Pancreas (tissue), 10 donors: ENCODE results near the gene AGFG2. TPM values are rescaled to one million over a fixed set of nuclear protein-coding genes. Genes with fewer than 3 reads are reported as not detected.
A peak's percentile ranks its signal among the peaks of the same experiment; 100 is the strongest.
"Not testable (repeated sequence)": the region's sequence is repeated elsewhere in the genome, so short reads cannot be mapped to it uniquely, and the experiment has no call there.

Source experiments
- ATAC-seq, 4 donors: fragments of 200-7000 bp; cut with Tn5 transposase; one replicate each; pipeline versions ENCODE4 v1.8.0 to v1.9.1; 2020; ENCODE audit warnings: mild to moderate bottlenecking in 4 of 4, moderate library complexity in 4 of 4
- DNase-seq, 6 donors: peaks; one replicate each; pipeline ENCODE4 v3.0.0-alpha.2; 2020
- FAIRE-seq: peaks from 2 replicates; lab custom pipeline; 2012; peaks lifted over from hg19 to GRCh38; lab: Jason Lieb, UNC
- H3K27ac ChIP-seq, 4 donors: fragments of 200-600 bp; sonication (generic); 1 replicate in 3 of 4; 2 replicates in 1 of 4; pipeline versions ENCODE4 v1.5.0 to v1.8.0; 2020
- H3K27me3 ChIP-seq, 4 donors: fragments of 200-600 bp; one replicate each; pipeline ENCODE4 v1.8.0; 2021
- H3K36me3 ChIP-seq, 3 donors: fragments of 200-600 bp; sonication (generic) in 1 of 3; one replicate each; pipeline versions ENCODE4 v1.5.0 to v1.8.0; 2020 to 2021
- H3K4me1 ChIP-seq, 3 donors: fragments of 200-600 bp; one replicate each; pipeline ENCODE4 v1.8.0; 2021
- H3K4me3 ChIP-seq, 4 donors: fragments of 200-600 bp; sonication (generic) in 2 of 4; one replicate each; pipeline versions ENCODE4 v1.5.0 to v1.8.0; 2020 to 2021
- H3K9me3 ChIP-seq, 4 donors: fragments of 200-600 bp; one replicate each; pipeline ENCODE4 v1.8.0; 2021
- CTCF ChIP-seq, 4 donors: fragments of 200-600 bp; sonication (generic) in 3 of 4; IDR thresholded peaks; one replicate each; pipeline versions ENCODE4 v1.5.0 to v1.8.0; 2021; ENCODE audit warnings: antibody characterized with exemption in 4 of 4
- WGBS, 2 donors: extraction: QIAGEN DNeasy Blood & Tissue Kit; methylation state at CpG; one replicate each; pipeline ENCODE4 v1.1.7; 2013; 5-methylcytosine and 5-hydroxymethylcytosine counted together
- intact Hi-C, 3 donors: fragments of 100-400 bp; cut with DNase I; formaldehyde crosslinking; loops; one replicate each; pipeline versions ENCODE4 v1.11.1 to v1.14.2; 2022
- polyA plus RNA-seq, 2 donors: library from polyadenylated mRNA; stranded (reverse); fragments of 200-250 nt; gene quantifications; one replicate each; pipeline ENCODE4 v1.2.3, GENCODE V29; 2013
- total RNA-seq, 6 donors: library from RNA; stranded (reverse); fragmentation: NEBNext Ultra II Directional in 4 of 6; extraction: Animal tissue kit (Norgen Biotek cat#: 25700) in 4 of 6; gene quantifications; one replicate each; pipeline versions ENCODE4 v1.2.1 to v1.2.4, GENCODE V29; 2021 to 2023
- donor health status: healthy with polysubstance abuse.
- donor health status: DM: no; HTN: no; CAD: no; lungs with moderate emphysema.
- donor health status: DM: no; HTN: no; CAD: no.
- donor health status: control.
- donor health status: control.
- donor health status: Bipolar disorder and iron deficiency.
- donor health status: DM: yes; HTN: yes; CAD: no.
- donor health status: DM: no; HTN: no; CAD: no.
- donor health status: DM: no; HTN: no; CAD: no.
- donor health status: DM: yes; HTN: yes; CAD: no.

Gene AGFG2
- total and polyA plus RNA-seq, 8 donors, result 13.6 to 41.0 (median 24.6) TPM

DNA sequence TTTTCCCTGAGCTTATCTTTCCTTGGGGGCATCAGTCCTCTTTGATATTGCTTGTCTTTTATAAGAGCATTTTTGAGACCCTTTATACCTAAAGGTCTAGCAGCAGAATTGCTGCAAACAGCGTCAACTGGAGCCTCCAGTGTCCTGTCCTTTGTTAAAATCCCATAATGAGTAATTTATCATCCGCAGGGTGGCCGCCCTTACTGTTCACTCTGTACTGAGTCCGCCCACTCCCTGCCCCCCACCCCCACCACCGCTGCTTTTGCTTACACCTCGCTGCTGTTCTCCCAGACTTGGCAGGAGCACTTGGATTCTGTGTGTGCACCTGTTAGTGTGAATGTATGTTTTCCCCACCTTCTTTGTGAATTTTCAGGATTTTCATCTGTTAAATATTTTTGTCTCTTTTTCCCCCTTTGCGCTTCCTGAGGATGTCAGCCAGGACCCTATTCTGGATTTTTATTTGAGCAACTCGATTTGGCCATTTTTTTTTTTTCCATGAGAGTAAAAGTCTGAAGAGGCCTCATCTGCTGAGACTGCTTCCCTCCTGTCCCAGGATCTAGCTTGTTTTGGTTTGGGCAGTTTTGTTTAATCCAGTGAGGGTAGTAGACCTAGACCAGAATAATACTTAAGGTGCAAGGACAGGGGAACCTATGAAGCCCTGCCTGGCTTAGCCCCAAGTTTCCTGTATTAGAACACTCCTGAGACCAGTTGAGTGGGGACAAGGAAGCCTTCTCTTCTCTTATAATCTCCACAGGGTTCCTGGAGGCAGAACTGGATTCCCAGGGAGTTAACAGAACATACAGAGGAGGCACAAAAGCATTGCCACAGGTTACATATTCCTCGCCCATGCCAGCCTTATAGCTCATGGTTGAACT is 8.2 kb downstream of the AGFG2 start:
- H3K4me3 ChIP-seq, result no peak overlapping the region
- no peak for DNase-seq
- peak in 3 of 4 donors; percentile 37 to 46 (median 37) for ATAC-seq
- WGBS, 2 donors, result 32 to 38% methylated on average over 9 of the region's 9 CpGs
- H3K27me3 ChIP-seq, result no peaks in the 10 kb centered on the region
- no peaks in the 10 kb centered on the region for H3K9me3 ChIP-seq
- intact Hi-C loops, result no loop called here
- no peak for TF ChIP-seq CTCF (IDR thresholded peaks at IDR 0.05)
- peak overlapping the region; percentile 80 to 95 (median 90) for H3K27ac ChIP-seq
- peaks cover 35 to 66% (median 64%) of the 10 kb centered on the region in 3 donors for H3K4me1 ChIP-seq
- H3K36me3 ChIP-seq, result peaks cover 0 to 9% (median 2%) of the 10 kb centered on the region in 3 donors
- FAIRE-seq, result no peak

GRCh38 chr7:100547872-100548271 is 8.9 kb downstream of the AGFG2 start:
- Histone ChIP-seq H3K4me3 (no peak overlapping the region), H3K9me3 (no peaks in the 10 kb centered on the region), H3K36me3 (peaks cover 0 to 16% (median 2%) of the 10 kb centered on the region in 3 donors), H3K4me1 (peaks cover 33 to 66% (median 64%) of the 10 kb centered on the region in 3 donors), H3K27me3 (no peaks in the 10 kb centered on the region), H3K27ac (peak overlapping the region; percentile 80 to 95 (median 90))
- ATAC-seq, result peak in 2 of 4 donors; percentile 13 to 17
- intact Hi-C loops, result no loop called here
- TF ChIP-seq CTCF (IDR thresholded peaks at IDR 0.05), result no peak
- DNase-seq, result peak in 1 of 6 donors; percentile 44
- no peak for FAIRE-seq
- 32 to 40% methylated on average over 2 of the region's 2 CpGs for WGBS, 2 donors

DNA sequence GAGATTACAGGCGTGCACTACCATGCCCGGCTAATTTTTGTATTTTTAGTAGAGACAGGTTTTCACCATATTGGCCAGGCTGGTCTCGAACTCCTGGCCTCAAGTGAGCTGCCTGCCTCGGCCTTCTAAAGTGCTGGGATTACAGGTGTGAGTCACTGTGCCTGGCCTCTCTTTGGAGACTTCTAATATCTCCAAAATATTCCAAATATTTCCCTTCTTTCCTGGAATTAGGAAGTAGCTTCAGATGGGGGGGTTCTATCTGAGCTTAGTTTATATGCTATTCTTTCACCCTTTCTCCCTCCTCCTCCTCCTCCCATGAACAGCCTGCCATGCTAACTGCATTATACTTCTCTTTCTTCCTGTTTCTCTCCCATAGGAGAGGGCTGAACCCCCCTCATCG is 9.4 kb downstream of the AGFG2 start:
- H3K4me3 ChIP-seq, H3K9me3 ChIP-seq, intact Hi-C loops, H3K27me3 ChIP-seq, ATAC-seq, FAIRE-seq, DNase-seq: not testable (repeated sequence)
- WGBS, 2 donors, result 77% methylated on average over 5 of the region's 5 CpGs
- Histone ChIP-seq H3K27ac (peak overlapping the region; percentile 80 to 95 (median 90)), H3K36me3 (peaks cover 0 to 22% (median 2%) of the 10 kb centered on the region in 3 donors), H3K4me1 (peaks cover 31 to 64% (median 59%) of the 10 kb centered on the region in 3 donors)

DNA sequence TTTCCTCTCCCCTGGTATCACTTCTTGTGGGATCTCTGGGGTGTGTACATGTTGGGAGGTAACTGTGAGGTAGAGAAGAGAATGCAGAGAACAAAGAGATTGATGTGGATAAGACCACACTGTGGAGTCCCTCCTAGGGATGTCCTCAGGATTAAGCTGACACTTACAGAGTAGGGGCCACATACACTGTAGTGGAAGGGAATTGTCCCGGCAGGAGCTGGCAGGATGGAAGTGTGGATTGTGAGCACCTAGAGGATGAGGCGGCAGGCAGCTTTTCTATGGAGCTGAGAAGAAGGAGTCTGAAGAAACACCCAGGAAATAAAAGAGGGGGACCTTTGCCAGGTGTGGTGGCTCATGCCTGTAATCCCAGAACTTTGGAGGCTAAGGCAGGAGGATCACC is 13.5 kb downstream of the AGFG2 start:
- intact Hi-C loops, result no loop called here
- 97 to 100% methylated on average over 2 of the region's 2 CpGs for WGBS, 2 donors
- Histone ChIP-seq H3K27ac (no peak overlapping the region), H3K9me3 (no peaks in the 10 kb centered on the region), H3K4me3 (no peak overlapping the region), H3K36me3 (peaks cover 0 to 52% (median 2%) of the 10 kb centered on the region in 3 donors), H3K4me1 (peaks cover 5 to 23% (median 18%) of the 10 kb centered on the region in 3 donors), H3K27me3 (no peaks in the 10 kb centered on the region)
- DNase-seq (no peak), FAIRE-seq (no peak), ATAC-seq (no peak)
- TF ChIP-seq CTCF (IDR thresholded peaks at IDR 0.05), result no peak

GRCh38 chr7:100553032-100553431 is 14.0 kb downstream of the AGFG2 start:
- no peak for TF ChIP-seq CTCF (IDR thresholded peaks at IDR 0.05)
- DNase-seq (no peak), ATAC-seq (no peak), FAIRE-seq (no peak)
- Histone ChIP-seq H3K9me3 (no peaks in the 10 kb centered on the region), H3K36me3 (peaks cover 0 to 56% (median 2%) of the 10 kb centered on the region in 3 donors), H3K4me1 (peaks cover 0 to 18% (median 13%) of the 10 kb centered on the region in 3 donors), H3K27ac (no peak overlapping the region), H3K4me3 (no peak overlapping the region), H3K27me3 (no peaks in the 10 kb centered on the region)
- WGBS, 2 donors, result 97 to 98% methylated on average over 3 of the region's 3 CpGs
- intact Hi-C loops, result no loop called here
